Neural progenitor cell (in vitro differentiated cells): ENCODE data around the gene FOXK2. TPM values are rescaled to one million over a fixed set of nuclear protein-coding genes. Genes with fewer than 3 reads are reported as not detected.
"Not testable (repeated sequence)": the region's sequence is repeated elsewhere in the genome, so short reads cannot be mapped to it uniquely, and the experiment has no call there.

ENCODE experiments used
- DNase-seq: peaks from one replicate; pipeline ENCODE4 v3.0.0-alpha.2; 2016; ENCODE audit warnings: low spot score
- H2AFZ ChIP-seq: fragments of 200-600 bp; sonication (generic); replicated peaks from 2 replicates; pipeline ENCODE4 v1.6.1; 2016; ENCODE audit warnings: antibody characterized with exemption
- H3F3A ChIP-seq: fragments of 200-600 bp; sonication (generic); 2 replicates; pipeline ENCODE4 v1.6.1; 2016; ENCODE audit warnings: antibody characterized with exemption, low read depth
- H3K27ac ChIP-seq: fragments of 200-600 bp; sonication (generic); 2 replicates; pipeline ENCODE4 v1.5.1; 2016; ENCODE audit warnings: mild to moderate bottlenecking
- H3K27me3 ChIP-seq: fragments of 200-600 bp; sonication (generic); 2 replicates; pipeline ENCODE4 v1.6.1; 2016; ENCODE audit warnings: mild to moderate bottlenecking, moderate library complexity
- H3K36me3 ChIP-seq: fragments of 200-600 bp; sonication (generic); 2 replicates; pipeline ENCODE4 v1.5.1; 2016
- H3K4me1 ChIP-seq: fragments of 200-600 bp; sonication (generic); 2 replicates; pipeline ENCODE4 v1.6.1; 2016; ENCODE audit warnings: mixed run types
- H3K4me2 ChIP-seq: fragments of 200-600 bp; sonication (generic); 2 replicates; pipeline ENCODE4 v1.6.1; 2016
- H3K4me3 ChIP-seq: fragments of 200-600 bp; sonication (generic); 2 replicates; pipeline ENCODE4 v1.5.1; 2016
- H3K79me2 ChIP-seq: fragments of 200-600 bp; sonication (generic); 2 replicates; pipeline ENCODE4 v1.6.1; 2016; ENCODE audit warnings: low read depth
- H3K9ac ChIP-seq: fragments of 200-600 bp; sonication (generic); 2 replicates; pipeline ENCODE4 v1.6.1; 2016
- H3K9me3 ChIP-seq: fragments of 200-600 bp; sonication (generic); 2 replicates; pipeline ENCODE4 v1.5.1; 2016; ENCODE audit warnings: low read depth
- H4K20me1 ChIP-seq: fragments of 200-600 bp; sonication (generic); 2 replicates; pipeline ENCODE4 v1.6.1; 2016; ENCODE audit warnings: low read depth
- H3K27ac Mint-ChIP-seq: 3 replicates; pipeline ENCODE4 v1.8.0; 2021; ENCODE audit warnings: mixed read lengths
- H3K27me3 Mint-ChIP-seq: 2 replicates; pipeline ENCODE4 v1.8.0; 2022; ENCODE audit warnings: low read depth, mild to moderate bottlenecking, inconsistent platforms, moderate library complexity, mixed read lengths; ENCODE audit not compliant: insufficient read depth
- H3K36me3 Mint-ChIP-seq: 3 replicates; pipeline ENCODE4 v1.8.0; 2021; ENCODE audit warnings: mixed read lengths
- H3K4me1 Mint-ChIP-seq: 3 replicates; pipeline ENCODE4 v1.8.0; 2021; ENCODE audit warnings: mixed read lengths
- H3K4me3 Mint-ChIP-seq: 3 replicates; pipeline ENCODE4 v1.8.0; 2021; ENCODE audit warnings: mild to moderate bottlenecking, moderate library complexity, mixed read lengths
- H3K9me3 Mint-ChIP-seq: 3 replicates; pipeline ENCODE4 v1.8.0; 2020; ENCODE audit warnings: mixed read lengths
- EZH2 ChIP-seq: fragments of 200-600 bp; sonication (generic); IDR thresholded peaks from 2 replicates; pipeline ENCODE4 v1.6.1; 2017; ENCODE audit warnings: antibody characterized with exemption, mild to moderate bottlenecking, moderate library complexity
- EZH2phosphoT487 ChIP-seq: fragments of 200-600 bp; sonication (generic); IDR thresholded peaks from 2 replicates; pipeline ENCODE4 v1.6.1; 2017; ENCODE audit warnings: antibody characterized with exemption
- total RNA-seq: library from RNA; depleted of rRNA; stranded (reverse); fragments of >200 nt; gene quantifications from 2 replicates; pipeline ENCODE4 v1.2.3, GENCODE V29; 2015; ENCODE audit warnings: low replicate concordance
- TF ChIP-seq, protein P1 (sequence below): fragments of 200-600 bp; sonication (generic); IDR thresholded peaks from 2 replicates; pipeline ENCODE4 v1.5.1; 2017; ENCODE audit warnings: antibody characterized with exemption, mild to moderate bottlenecking

FOXK2 gene
- total RNA-seq, 1 donor from 2014 or later: 28.1 TPM

DNA sequence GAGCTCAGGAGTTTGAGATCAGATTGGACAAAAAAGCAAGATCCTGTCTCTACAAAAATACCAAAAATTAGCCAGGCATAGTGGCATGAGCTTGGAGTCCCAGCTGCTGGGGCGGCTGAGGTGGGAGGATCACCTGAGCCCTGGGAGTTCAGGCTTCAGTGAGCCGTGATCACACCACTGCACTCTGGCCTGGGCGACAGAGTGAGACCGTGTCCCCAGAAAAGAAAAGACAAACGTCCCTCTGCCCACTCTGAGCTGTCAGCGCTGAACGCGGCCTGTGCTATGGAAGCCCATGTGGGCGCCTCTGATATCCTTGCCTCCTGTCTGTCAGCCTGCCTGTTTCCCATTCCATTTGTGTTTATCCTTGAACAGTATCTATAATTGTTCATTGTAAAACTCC is 50.7 kb downstream of the FOXK2 start:
- Histone ChIP-seq H3K27ac (no peak overlapping the region), H3K4me1 (no peaks in the 10 kb centered on the region), H3K4me2 (no peak overlapping the region), H3K79me2 (peaks cover 58% of the 10 kb centered on the region), H3K9me3 (no peaks in the 10 kb centered on the region), H4K20me1 (peaks cover 47% of the 10 kb centered on the region), H3F3A (no peaks in the 10 kb centered on the region), H3K9ac (no peak overlapping the region), H3K4me3 (no peak overlapping the region), H2AFZ (no peak overlapping the region), H3K36me3 (peaks cover 4% of the 10 kb centered on the region), H3K27me3 (no peaks in the 10 kb centered on the region)
- H3K4me1 Mint-ChIP-seq: no peaks in the 10 kb centered on the region
- no peaks in the 10 kb centered on the region for H3K9me3 Mint-ChIP-seq
- no peaks in the 10 kb centered on the region for H3K27me3 Mint-ChIP-seq
- TF ChIP-seq, protein P1, sequence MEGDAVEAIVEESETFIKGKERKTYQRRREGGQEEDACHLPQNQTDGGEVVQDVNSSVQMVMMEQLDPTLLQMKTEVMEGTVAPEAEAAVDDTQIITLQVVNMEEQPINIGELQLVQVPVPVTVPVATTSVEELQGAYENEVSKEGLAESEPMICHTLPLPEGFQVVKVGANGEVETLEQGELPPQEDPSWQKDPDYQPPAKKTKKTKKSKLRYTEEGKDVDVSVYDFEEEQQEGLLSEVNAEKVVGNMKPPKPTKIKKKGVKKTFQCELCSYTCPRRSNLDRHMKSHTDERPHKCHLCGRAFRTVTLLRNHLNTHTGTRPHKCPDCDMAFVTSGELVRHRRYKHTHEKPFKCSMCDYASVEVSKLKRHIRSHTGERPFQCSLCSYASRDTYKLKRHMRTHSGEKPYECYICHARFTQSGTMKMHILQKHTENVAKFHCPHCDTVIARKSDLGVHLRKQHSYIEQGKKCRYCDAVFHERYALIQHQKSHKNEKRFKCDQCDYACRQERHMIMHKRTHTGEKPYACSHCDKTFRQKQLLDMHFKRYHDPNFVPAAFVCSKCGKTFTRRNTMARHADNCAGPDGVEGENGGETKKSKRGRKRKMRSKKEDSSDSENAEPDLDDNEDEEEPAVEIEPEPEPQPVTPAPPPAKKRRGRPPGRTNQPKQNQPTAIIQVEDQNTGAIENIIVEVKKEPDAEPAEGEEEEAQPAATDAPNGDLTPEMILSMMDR: no peak
- TF ChIP-seq EZH2 (no peak), EZH2phosphoT487 (no peak)
- DNase-seq: no peak
- peaks cover 36% of the 10 kb centered on the region for H3K36me3 Mint-ChIP-seq
- no peak overlapping the region for H3K27ac Mint-ChIP-seq
- H3K4me3 Mint-ChIP-seq: no peak overlapping the region

DNA sequence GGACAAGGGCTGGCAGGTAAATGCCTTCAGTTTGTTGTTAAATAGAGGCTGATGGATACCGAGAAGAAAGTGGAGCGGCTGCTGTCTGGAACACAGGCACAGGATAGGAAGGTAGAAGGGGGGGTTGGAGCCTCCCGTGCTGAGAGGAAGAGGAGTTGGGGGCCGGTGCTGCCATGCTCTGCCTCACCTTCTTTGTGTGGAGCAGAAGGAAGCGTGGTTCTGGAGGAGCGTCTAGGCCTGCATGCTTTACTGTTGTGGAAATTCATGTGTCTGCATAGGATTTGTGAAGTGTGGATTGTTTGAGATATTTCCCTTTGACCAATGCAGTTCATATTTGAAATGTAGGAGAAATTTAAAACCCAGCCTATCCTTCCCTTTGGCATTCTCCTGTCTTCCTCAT is 52.3 kb downstream of the FOXK2 start:
- Histone ChIP-seq H3K27ac (no peak overlapping the region), H3K9me3 (no peaks in the 10 kb centered on the region), H4K20me1 (peaks cover 32% of the 10 kb centered on the region), H3K79me2 (peaks cover 44% of the 10 kb centered on the region), H3K4me2 (no peak overlapping the region), H3K36me3 (no peaks in the 10 kb centered on the region), H3F3A (no peaks in the 10 kb centered on the region), H3K4me3 (no peak overlapping the region), H3K27me3 (no peaks in the 10 kb centered on the region), H2AFZ (no peak overlapping the region), H3K9ac (no peak overlapping the region), H3K4me1 (no peaks in the 10 kb centered on the region)
- H3K4me3 Mint-ChIP-seq: no peak overlapping the region
- no peak overlapping the region for H3K27ac Mint-ChIP-seq
- TF ChIP-seq, protein P1: no peak
- TF ChIP-seq EZH2: no peak
- TF ChIP-seq EZH2phosphoT487: no peak
- no peaks in the 10 kb centered on the region for H3K9me3 Mint-ChIP-seq
- DNase-seq: no peak
- H3K4me1 Mint-ChIP-seq: no peaks in the 10 kb centered on the region
- no peaks in the 10 kb centered on the region for H3K27me3 Mint-ChIP-seq
- peaks cover 39% of the 10 kb centered on the region for H3K36me3 Mint-ChIP-seq

DNA sequence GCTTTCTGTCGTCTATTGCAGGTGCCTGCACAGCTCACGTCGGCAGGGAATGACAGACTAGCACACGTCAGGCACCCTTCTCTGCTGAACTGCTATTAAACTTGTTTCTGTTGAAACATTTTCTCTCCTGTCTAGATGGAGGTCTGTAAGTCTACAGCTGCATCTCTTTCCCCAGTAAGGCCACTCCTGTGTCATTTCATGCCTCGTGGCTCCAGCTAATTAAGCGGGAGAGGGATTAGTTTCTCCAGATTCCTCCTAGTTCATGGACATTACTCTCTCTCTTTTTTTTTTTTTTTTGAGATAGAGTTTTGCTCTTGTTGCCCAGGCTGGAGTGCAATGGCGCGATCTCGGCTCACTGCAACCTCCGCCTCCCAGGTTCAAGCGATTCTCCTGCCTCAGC is 54.5 kb downstream of the FOXK2 start:
- no peak overlapping the region for H3K4me3 Mint-ChIP-seq
- H3K9me3 Mint-ChIP-seq: no peaks in the 10 kb centered on the region
- Histone ChIP-seq H4K20me1 (peaks cover 18% of the 10 kb centered on the region), H3K9me3 (no peaks in the 10 kb centered on the region), H3F3A (no peaks in the 10 kb centered on the region), H3K4me2 (no peak overlapping the region), H3K79me2 (peaks cover 30% of the 10 kb centered on the region), H3K36me3 (no peaks in the 10 kb centered on the region), H2AFZ (no peak overlapping the region), H3K4me3 (no peak overlapping the region), H3K4me1 (no peaks in the 10 kb centered on the region), H3K27me3 (no peaks in the 10 kb centered on the region), H3K9ac (no peak overlapping the region), H3K27ac (no peak overlapping the region)
- no peak for TF ChIP-seq EZH2
- no peak for TF ChIP-seq EZH2phosphoT487
- TF ChIP-seq, protein P1: no peak
- H3K27me3 Mint-ChIP-seq: no peaks in the 10 kb centered on the region
- no peak for DNase-seq
- peaks cover 40% of the 10 kb centered on the region for H3K36me3 Mint-ChIP-seq
- no peaks in the 10 kb centered on the region for H3K4me1 Mint-ChIP-seq
- no peak overlapping the region for H3K27ac Mint-ChIP-seq

DNA sequence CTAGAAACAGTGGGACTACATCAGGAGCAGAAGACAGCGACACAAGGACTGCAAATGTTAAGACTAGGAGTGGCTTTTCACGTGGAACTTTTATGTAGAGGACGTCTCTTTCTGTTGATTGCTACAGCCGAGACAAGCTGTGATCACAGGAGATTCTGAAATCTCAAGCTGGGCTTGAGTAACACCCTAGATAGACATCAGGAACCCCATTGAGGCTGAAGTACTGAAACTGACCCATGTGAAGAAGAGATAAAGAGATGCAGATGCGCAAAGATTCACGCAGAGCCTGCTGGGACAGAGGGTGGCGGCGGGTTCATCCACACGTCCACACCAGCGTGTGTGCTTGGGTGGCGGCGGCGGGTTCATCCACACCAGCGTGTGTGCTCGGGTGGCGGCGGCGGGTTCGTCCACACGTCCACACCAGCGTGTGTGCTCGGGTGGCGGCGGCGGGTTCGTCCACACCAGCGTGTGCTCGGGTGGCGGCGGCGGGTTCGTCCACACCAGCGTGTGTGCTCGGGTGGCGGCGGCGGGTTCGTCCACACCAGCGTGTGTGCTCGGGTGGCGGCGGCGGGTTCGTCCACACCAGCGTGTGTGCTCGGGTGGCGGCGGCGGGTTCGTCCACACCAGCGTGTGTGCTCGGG is 56.2 kb downstream of the FOXK2 start:
- H3K4me1 Mint-ChIP-seq, H3K27ac ChIP-seq, H3F3A ChIP-seq, H4K20me1 ChIP-seq, H3K9ac ChIP-seq, H3K27me3 ChIP-seq, H3K27ac Mint-ChIP-seq, H3K27me3 Mint-ChIP-seq, H2AFZ ChIP-seq, H3K36me3 ChIP-seq, H3K4me1 ChIP-seq, H3K4me3 Mint-ChIP-seq, H3K9me3 Mint-ChIP-seq, H3K9me3 ChIP-seq, H3K4me3 ChIP-seq, H3K4me2 ChIP-seq, DNase-seq: not testable (repeated sequence)
- peaks cover 15% of the 10 kb centered on the region for H3K79me2 ChIP-seq
- H3K36me3 Mint-ChIP-seq: peaks cover 32% of the 10 kb centered on the region
